H9 (cell line): ENCODE data around the gene GLRA1. TPM values are rescaled to one million over a fixed set of nuclear protein-coding genes. Genes with fewer than 3 reads are reported as not detected.

Experiments used
- DNase-seq: peaks from one replicate; pipeline ENCODE4 v3.0.0-alpha.2; 2017
- H2AFZ ChIP-seq: one replicate; pipeline ENCODE4 v1.6.1; 2013; ENCODE audit warnings: mild to moderate bottlenecking, low read length, control low read depth, moderate library complexity
- H2AK5ac ChIP-seq: 2 replicates; pipeline ENCODE4 v1.6.1; 2013; ENCODE audit warnings: low read length, control low read depth, mixed read lengths; ENCODE audit not compliant: insufficient read length
- H2BK120ac ChIP-seq: one replicate; pipeline ENCODE4 v1.6.1; 2013; ENCODE audit warnings: low read depth, mild to moderate bottlenecking, low read length, control low read depth, inconsistent platforms; ENCODE audit not compliant: poor library complexity, severe bottlenecking
- H2BK12ac ChIP-seq: 2 replicates; pipeline ENCODE4 v1.6.1; 2013; ENCODE audit warnings: low read length, control low read depth, mixed read lengths, low read depth; ENCODE audit not compliant: insufficient read length
- H2BK15ac ChIP-seq: 2 replicates; pipeline ENCODE4 v1.6.1; 2013; ENCODE audit warnings: low read depth, low read length, control low read depth
- H2BK20ac ChIP-seq: one replicate; pipeline ENCODE4 v1.6.1; 2013; ENCODE audit warnings: low read depth, mild to moderate bottlenecking, low read length, control low read depth, inconsistent platforms; ENCODE audit not compliant: poor library complexity, severe bottlenecking
- H2BK5ac ChIP-seq: 2 replicates; pipeline ENCODE4 v1.6.1; 2013; ENCODE audit warnings: low read length, control low read depth, mixed read lengths; ENCODE audit not compliant: insufficient read length
- H3K14ac ChIP-seq: 2 replicates; pipeline ENCODE4 v1.6.1; 2013; ENCODE audit warnings: low read length, control low read depth; ENCODE audit not compliant: insufficient read depth
- H3K18ac ChIP-seq: 2 replicates; pipeline ENCODE4 v1.6.1; 2013; ENCODE audit warnings: low read depth, mild to moderate bottlenecking, mixed read lengths, low read length, control low read depth; ENCODE audit not compliant: insufficient read length
- H3K23ac ChIP-seq: 2 replicates; pipeline ENCODE4 v1.6.1; 2013; ENCODE audit warnings: low read length, control low read depth, mixed read lengths, low read depth; ENCODE audit not compliant: insufficient read length
- H3K23me2 ChIP-seq: 2 replicates; pipeline ENCODE4 v1.6.1; 2013; ENCODE audit warnings: low read depth, mild to moderate bottlenecking, mixed read lengths, low read length, control low read depth; ENCODE audit not compliant: insufficient read length, poor library complexity, severe bottlenecking
- H3K27ac ChIP-seq: 2 replicates; pipeline ENCODE4 v1.5.1; 2013; ENCODE audit warnings: low read length, control low read depth, mixed read lengths, low read depth; ENCODE audit not compliant: insufficient read length
- H3K27me3 ChIP-seq: 2 replicates; pipeline ENCODE4 v1.6.1; 2013; ENCODE audit warnings: low read length, control low read depth, inconsistent platforms; ENCODE audit not compliant: insufficient read depth
- H3K4ac ChIP-seq: 2 replicates; pipeline ENCODE4 v1.6.1; 2013; ENCODE audit warnings: low read depth, mild to moderate bottlenecking, control low read depth, inconsistent platforms, low read length, moderate library complexity
- H3K4me1 ChIP-seq: 2 replicates; pipeline ENCODE4 v1.6.1; 2013; ENCODE audit warnings: low read length, control low read depth, inconsistent platforms; ENCODE audit not compliant: insufficient read depth
- H3K4me2 ChIP-seq: 2 replicates; pipeline ENCODE4 v1.6.1; 2013; ENCODE audit warnings: low read length, control low read depth, mixed read lengths; ENCODE audit not compliant: insufficient read length, insufficient read depth
- H3K56ac ChIP-seq: 2 replicates; pipeline ENCODE4 v1.6.1; 2013; ENCODE audit warnings: low read depth, mild to moderate bottlenecking, mixed read lengths, low read length, control low read depth; ENCODE audit not compliant: insufficient read length
- H3K79me1 ChIP-seq: 2 replicates; pipeline ENCODE4 v1.6.1; 2013; ENCODE audit warnings: low read depth, mild to moderate bottlenecking, moderate library complexity, low read length, control low read depth, inconsistent platforms; ENCODE audit not compliant: insufficient read depth, poor library complexity, severe bottlenecking
- H3K79me2 ChIP-seq: 2 replicates; pipeline ENCODE4 v1.6.1; 2013; ENCODE audit warnings: low read length, control low read depth, inconsistent platforms; ENCODE audit not compliant: insufficient read depth
- H3K9ac ChIP-seq: 2 replicates; pipeline ENCODE4 v1.6.1; 2013; ENCODE audit warnings: low read length, control low read depth, mixed read lengths; ENCODE audit not compliant: insufficient read length; ENCODE audit errors: extremely low read depth
- H3K9me3 ChIP-seq: one replicate; pipeline ENCODE4 v1.6.1; 2013; ENCODE audit warnings: low read depth, low read length, inconsistent platforms; ENCODE audit not compliant: control insufficient read depth
- H3T11ph ChIP-seq: one replicate; pipeline ENCODE4 v1.6.1; 2013; ENCODE audit warnings: mild to moderate bottlenecking, low read length, control low read depth, inconsistent platforms
- H4K20me1 ChIP-seq: one replicate; pipeline ENCODE4 v1.6.1; 2013; ENCODE audit not compliant: control insufficient read depth, insufficient read length, insufficient read depth
- H4K5ac ChIP-seq: 2 replicates; pipeline ENCODE4 v1.6.1; 2013; ENCODE audit warnings: low read depth, mild to moderate bottlenecking, mixed read lengths, low read length, control low read depth; ENCODE audit not compliant: insufficient read length
- H4K8ac ChIP-seq: replicated peaks from 2 replicates; pipeline ENCODE4 v1.6.1; 2013; ENCODE audit warnings: low read length, control low read depth, mixed read lengths, low read depth; ENCODE audit not compliant: insufficient read length
- H4K91ac ChIP-seq: 2 replicates; pipeline ENCODE4 v1.6.1; 2013; ENCODE audit warnings: low read depth, mild to moderate bottlenecking, moderate library complexity, mixed read lengths, low read length, control low read depth; ENCODE audit not compliant: insufficient read length
- H3K27ac Mint-ChIP-seq, 3 experiments: 2 replicates in 2 of 3; 3 replicates in 1 of 3; pipeline ENCODE4 v1.8.0; 2020 to 2021; ENCODE audit warnings: mixed read lengths in 3 of 3, mild to moderate bottlenecking in 1 of 3, moderate library complexity in 1 of 3
- H3K27me3 Mint-ChIP-seq: 2 replicates; pipeline ENCODE4 v1.8.0; 2021; ENCODE audit warnings: low read depth, mild to moderate bottlenecking, moderate library complexity, mixed read lengths
- H3K36me3 Mint-ChIP-seq, 3 experiments: 2 replicates in 2 of 3; 3 replicates in 1 of 3; pipeline ENCODE4 v1.8.0; 2020 to 2021; ENCODE audit warnings: low read depth in 3 of 3, mixed read lengths in 3 of 3; ENCODE audit not compliant: insufficient read depth in 1 of 3
- H3K4me1 Mint-ChIP-seq, 2 experiments: 2 replicates each; pipeline ENCODE4 v1.8.0; 2020; ENCODE audit warnings: mixed read lengths in 2 of 2
- H3K4me3 Mint-ChIP-seq, 2 experiments: 2 replicates in 1 of 2; 3 replicates in 1 of 2; pipeline ENCODE4 v1.8.0; 2020 to 2021; ENCODE audit warnings: mild to moderate bottlenecking in 2 of 2, mixed read lengths in 2 of 2, moderate library complexity in 1 of 2
- H3K9me3 Mint-ChIP-seq, 2 experiments: 2 replicates in 1 of 2; 3 replicates in 1 of 2; pipeline ENCODE4 v1.8.0; 2020; ENCODE audit warnings: mild to moderate bottlenecking in 2 of 2, mixed read lengths in 2 of 2, moderate library complexity in 1 of 2
- CTCF ChIP-seq: fragments of 200-600 bp; sonication (generic); conservative IDR thresholded peaks from 3 replicates; pipeline ENCODE4 v1.8.0; 2021; ENCODE audit warnings: antibody characterized with exemption, mild to moderate bottlenecking
- WGBS: extraction: QIAGEN DNeasy Blood & Tissue Kit; methylation state at CpG from one replicate; pipeline ENCODE4 v1.1.7; 2013; ENCODE audit warnings: missing lambda C conversion rate, low lambda C conversion rate, mixed read lengths; ENCODE audit not compliant: insufficient read length; ENCODE audit errors: extremely low coverage; 5-methylcytosine and 5-hydroxymethylcytosine counted together
- total RNA-seq: library from RNA; stranded (reverse); gene quantifications from 2 replicates; pipeline ENCODE4 v1.2.1, GENCODE V29; 2021

The GLRA1 gene
- total RNA-seq, 1 experiment from 2014 or later = not detected

- Histone ChIP-seq H4K91ac (no peak overlapping the region), H3K9ac (no peak overlapping the region), H2BK120ac (no peak overlapping the region), H2BK5ac (no peak overlapping the region), H3K14ac (no peak overlapping the region), H4K5ac (no peak overlapping the region), H3K18ac (no peak overlapping the region), H2BK15ac (no peak overlapping the region), H3K56ac (no peak overlapping the region), H4K8ac (no peak overlapping the region), H3K27ac (no peak overlapping the region), H2BK20ac (no peak overlapping the region), H3K27me3 (no peaks in the 10 kb centered on the region; the same call in 1 of the 2 replicates), H3K9me3 (no peaks in the 10 kb centered on the region), H2BK12ac (no peak overlapping the region), H3K4me1 (no peaks in the 10 kb centered on the region; the same call in 1 of the 2 replicates), H3K4me2 (no peak overlapping the region), H3T11ph (no peak overlapping the region), H3K23ac (no peak overlapping the region), H4K20me1 (no peaks in the 10 kb centered on the region), H3K4ac (no peak overlapping the region), H3K23me2 (no peaks in the 10 kb centered on the region), H2AK5ac (no peak overlapping the region), H3K79me1 (no peaks in the 10 kb centered on the region), H3K79me2 (no peaks in the 10 kb centered on the region), H2AFZ (no peak overlapping the region)
- no peak for TF ChIP-seq CTCF
- DNase-seq = no peak
- Mint-ChIP-seq H3K27ac (no peak overlapping the region), H3K4me1 (peaks cover 20 to 30% of the 10 kb centered on the region in 2 experiments), H3K27me3 (peaks cover 99% of the 10 kb centered on the region), H3K9me3 (no peaks in the 10 kb centered on the region; a peak in 1 of 5 replicates), H3K4me3 (no peak overlapping the region; a peak in 1 of 5 replicates), H3K36me3 (no peaks in the 10 kb centered on the region)
- WGBS = no CpG with 5 or more reads among the region's 2 CpGs
Measured at GRCh38 chr5:151917904-151918303, 6.7 kb downstream of the GLRA1 start.
